Astrocyte of the cerebellum (primary cell): ENCODE data around the gene ZBTB9.

Experiments
- DNase-seq: peaks from one replicate; pipeline ENCODE4 v3.0.0-alpha.2; 2011; ENCODE audit warnings: low read depth
- H3K4me3 ChIP-seq: 2 replicates; pipeline ENCODE4 v1.5.1; 2011; ENCODE audit warnings: mild to moderate bottlenecking, low read depth, low read length, moderate library complexity
- in situ Hi-C: cut with HindIII; loops from 2 replicates; pipeline ENCODE4 v1.10.0; 2017; ENCODE audit warnings: low sequenced_read_pairs
- TF ChIP-seq, protein P1 (sequence below): IDR thresholded peaks from 2 replicates; pipeline ENCODE4 v1.5.1; 2012; ENCODE audit warnings: low read length, low read depth, moderate library complexity, mild to moderate bottlenecking; ENCODE audit errors: missing control alignments

ZBTB9 gene

GRCh38 chr6:33424855-33425667 lies 29.3 kb upstream of the ZBTB9 start:
- DNase-seq, result no peak
- in situ Hi-C loops, result no loop called here
- H3K4me3 ChIP-seq, result peak overlapping the region; percentile 47
- TF ChIP-seq, protein P1, sequence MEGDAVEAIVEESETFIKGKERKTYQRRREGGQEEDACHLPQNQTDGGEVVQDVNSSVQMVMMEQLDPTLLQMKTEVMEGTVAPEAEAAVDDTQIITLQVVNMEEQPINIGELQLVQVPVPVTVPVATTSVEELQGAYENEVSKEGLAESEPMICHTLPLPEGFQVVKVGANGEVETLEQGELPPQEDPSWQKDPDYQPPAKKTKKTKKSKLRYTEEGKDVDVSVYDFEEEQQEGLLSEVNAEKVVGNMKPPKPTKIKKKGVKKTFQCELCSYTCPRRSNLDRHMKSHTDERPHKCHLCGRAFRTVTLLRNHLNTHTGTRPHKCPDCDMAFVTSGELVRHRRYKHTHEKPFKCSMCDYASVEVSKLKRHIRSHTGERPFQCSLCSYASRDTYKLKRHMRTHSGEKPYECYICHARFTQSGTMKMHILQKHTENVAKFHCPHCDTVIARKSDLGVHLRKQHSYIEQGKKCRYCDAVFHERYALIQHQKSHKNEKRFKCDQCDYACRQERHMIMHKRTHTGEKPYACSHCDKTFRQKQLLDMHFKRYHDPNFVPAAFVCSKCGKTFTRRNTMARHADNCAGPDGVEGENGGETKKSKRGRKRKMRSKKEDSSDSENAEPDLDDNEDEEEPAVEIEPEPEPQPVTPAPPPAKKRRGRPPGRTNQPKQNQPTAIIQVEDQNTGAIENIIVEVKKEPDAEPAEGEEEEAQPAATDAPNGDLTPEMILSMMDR, result no peak

- in situ Hi-C loops, result no loop called here
- peak; percentile 34 for DNase-seq
- peak overlapping the region; percentile 47 for H3K4me3 ChIP-seq
- TF ChIP-seq, protein P1, result peak; percentile 52
Measured at GRCh38 chr6:33425668-33426577, 28.5 kb upstream of the ZBTB9 start.

DNA sequence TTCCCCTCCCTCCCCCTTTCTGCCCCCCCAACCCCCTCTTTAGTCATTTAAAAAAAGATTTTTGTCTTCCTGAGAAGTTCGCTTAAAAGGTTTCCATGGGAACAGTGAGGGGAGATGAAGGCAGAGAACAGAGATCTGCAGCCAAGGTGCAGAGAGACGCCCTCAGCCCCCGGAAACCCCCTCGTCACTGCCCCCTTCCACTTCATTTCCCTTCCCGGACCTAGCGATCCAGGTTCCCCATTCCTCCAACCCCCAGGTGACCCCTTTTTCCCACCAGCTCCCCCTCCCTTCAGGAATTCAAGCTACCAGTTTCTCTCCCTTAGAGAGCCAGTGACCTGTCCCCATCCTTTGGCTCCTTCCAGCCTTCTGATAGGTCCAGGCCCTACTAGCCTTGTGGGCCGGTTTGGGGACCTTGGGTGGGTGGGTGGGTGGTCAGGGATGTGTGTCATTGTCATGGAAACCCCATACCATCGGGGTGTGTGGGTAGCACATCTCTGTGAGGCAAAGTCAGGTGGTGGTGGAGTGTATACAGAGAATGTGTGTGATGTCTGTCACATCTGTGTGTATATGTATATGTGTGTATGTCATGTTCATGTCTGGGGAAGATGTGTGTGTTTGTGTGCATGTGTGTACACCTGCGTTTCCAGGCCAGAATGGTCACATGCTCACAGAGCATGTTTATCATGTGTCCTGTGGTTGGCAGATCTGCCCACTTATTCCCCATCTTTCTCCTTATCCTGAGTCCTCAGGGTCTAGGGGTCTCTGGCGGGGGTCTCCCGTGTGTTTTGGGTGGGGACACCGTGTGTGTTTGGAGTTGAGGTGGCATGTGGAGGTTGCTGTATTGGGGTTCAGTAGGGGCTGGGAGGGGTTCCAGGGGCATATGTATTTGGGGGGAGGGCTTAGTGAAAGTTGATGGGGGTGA lies 27.5 kb upstream of the ZBTB9 start:
- DNase-seq, result no peak
- peak overlapping the region; percentile 53 for H3K4me3 ChIP-seq
- in situ Hi-C loops, result no loop called here
- TF ChIP-seq, protein P1, result no peak

GRCh38 chr6:33427585-33428223 lies 26.7 kb upstream of the ZBTB9 start:
- in situ Hi-C loops, result no loop called here
- H3K4me3 ChIP-seq, result peak overlapping the region; percentile 53
- no peak for DNase-seq
- TF ChIP-seq, protein P1, result no peak

DNA sequence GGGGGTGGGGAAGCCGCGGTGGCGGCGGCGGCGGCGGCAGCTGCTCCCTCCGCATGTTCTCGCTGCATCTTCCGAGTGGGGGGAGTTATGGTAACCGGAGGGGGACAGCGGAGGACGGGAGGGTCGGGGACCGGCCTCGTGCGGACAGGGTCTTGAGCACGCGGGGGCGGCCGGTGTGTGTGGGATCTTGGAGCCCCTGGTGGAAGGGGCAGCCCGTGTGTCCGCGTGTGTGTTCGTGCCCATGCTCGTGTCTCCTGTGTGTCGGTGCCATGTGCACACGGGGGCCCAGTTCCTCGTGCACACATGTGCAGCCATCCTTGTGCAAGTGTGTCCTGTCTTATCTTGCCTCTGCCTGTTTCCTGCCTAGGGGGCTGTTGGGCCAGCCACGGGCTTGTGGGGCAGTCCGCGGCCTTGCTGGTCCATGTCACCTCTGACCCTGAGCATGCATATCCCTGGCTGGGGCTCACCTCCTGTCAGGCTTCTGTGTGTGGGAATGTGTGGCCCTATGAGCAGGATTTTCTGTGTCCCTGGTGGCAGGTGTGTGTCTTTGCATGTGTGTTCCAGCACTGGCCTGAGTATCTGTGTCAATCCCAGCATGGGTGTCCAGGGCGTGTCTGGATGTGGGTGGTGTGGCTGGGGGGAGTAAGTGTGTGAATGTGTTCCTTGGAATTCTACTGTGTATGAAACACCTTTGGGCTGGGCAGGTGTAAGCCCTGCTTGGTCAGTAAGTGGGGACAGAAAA lies 26.0 kb upstream of the ZBTB9 start:
- in situ Hi-C loops, result no loop called here
- peak overlapping the region; percentile 53 for H3K4me3 ChIP-seq
- TF ChIP-seq, protein P1, result peak; percentile 37
- DNase-seq, result no peak
